CD4-positive, alpha-beta T cell treated with Interleukin-6 at 100 ng/mL for 8 hours (primary cell): ENCODE results near the gene INPP5A.
A peak's percentile ranks its signal among the peaks of the same experiment; 100 is the strongest.
"Not testable (repeated sequence)": the region's sequence is repeated elsewhere in the genome, so short reads cannot be mapped to it uniquely, and the experiment has no call there.

ENCODE experiments used
- DNase-seq: peaks from one replicate; pipeline ENCODE4 v3.0.0-alpha.2; 2020; ENCODE audit warnings: mixed read lengths, low spot score

INPP5A gene

DNA sequence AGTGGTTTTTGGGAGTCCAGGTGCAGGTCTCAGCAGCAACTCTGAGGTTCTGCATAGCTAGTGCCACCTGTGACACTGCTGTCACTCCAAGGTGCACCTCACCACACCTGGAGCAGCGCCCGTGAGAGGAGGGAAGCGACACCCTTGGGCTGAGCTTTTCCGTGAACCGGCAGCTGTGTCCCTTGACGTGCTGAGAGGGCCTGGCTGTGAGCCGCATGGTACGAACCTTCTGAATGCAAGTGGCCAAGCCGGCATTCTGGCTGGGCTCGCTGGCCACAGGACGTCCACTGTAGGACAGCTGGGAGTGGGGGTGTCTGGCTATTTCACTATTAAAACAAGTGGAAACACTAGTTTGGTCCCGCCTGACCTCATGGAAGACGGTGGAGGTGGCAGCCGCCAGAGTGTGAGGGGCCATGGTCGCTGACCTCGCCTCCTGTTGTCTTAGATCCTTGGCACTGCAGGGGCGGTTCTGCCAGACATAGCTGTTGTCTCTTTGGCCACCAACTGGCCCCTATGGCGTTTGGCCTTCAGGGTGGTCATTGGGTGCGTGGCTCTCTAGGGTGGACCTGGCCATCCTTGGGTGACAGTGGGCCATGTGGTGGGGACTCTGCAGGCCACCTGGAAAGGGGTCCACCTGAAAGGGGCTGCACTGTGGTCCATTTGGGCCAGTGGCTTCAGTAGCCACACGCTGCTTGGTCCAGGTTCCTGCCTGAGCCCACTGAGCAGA lies 12.9 kb downstream of the INPP5A start:
- DNase-seq: no peak

- peak; percentile 30 for DNase-seq
These were observed 13.7 kb downstream of the INPP5A start for GRCh38 chr10:132551093-132551807.

- no peak for DNase-seq
These were observed 14.2 kb downstream of the INPP5A start for GRCh38 chr10:132551808-132552130.

- not testable (repeated sequence) for DNase-seq
These were observed 15.0 kb downstream of the INPP5A start for GRCh38 chr10:132552635-132553034.

DNA sequence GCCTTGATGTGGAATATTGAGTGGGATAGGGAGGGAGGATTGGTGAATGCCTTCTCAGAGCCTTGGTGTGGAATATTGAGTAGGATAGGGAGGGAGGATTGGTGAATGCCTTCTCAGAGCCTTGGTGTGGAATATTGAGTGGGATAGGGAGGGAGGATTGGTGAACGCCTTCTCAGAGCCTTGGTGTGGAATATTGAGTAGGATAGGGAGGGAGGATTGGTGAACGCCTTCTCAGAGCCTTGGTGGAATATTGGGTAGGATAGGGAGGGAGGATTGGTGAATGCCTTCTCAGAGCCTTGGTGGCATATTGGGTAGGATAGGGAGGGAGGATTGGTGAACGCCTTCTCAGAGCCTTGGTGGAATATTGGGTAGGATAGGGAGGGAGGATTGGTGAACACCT lies 16.0 kb downstream of the INPP5A start:
- not testable (repeated sequence) for DNase-seq

GRCh38 chr10:132554053-132554990 lies 16.7 kb downstream of the INPP5A start:
- DNase-seq: no peak

DNA sequence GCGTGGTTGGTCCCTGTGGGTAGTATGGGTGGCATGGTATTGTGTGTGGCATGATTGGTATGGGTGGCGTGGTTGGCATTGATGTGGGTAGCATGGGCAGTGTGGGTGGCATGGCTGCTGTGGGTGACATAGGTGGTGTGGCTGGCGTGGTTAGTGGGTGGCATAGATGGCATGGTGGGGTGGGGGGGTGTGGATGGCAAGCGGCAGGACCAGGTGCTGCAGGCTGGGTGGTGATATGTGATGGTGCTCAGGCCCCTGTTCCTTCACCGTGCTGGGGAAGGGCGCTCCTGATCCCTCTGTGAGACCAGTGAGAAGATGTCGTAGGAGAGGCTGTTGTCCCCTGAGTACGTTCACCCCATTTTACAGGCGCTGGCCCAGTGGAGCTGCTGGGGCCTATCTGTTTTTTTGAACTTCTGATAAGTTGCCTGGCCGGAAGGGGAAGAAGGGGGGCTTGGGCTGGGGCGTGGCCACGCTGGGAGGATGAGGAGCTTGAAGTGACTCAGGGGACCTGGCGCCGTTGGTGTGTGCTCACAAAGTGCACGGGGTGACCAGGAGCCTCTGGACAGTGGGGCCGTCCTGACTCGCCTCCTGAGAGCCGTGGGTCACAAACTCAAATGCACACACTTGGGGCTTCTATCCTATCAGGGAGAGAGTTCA lies 17.5 kb downstream of the INPP5A start:
- DNase-seq: peak; percentile 51

- DNase-seq: no peak
These were observed 18.3 kb downstream of the INPP5A start for GRCh38 chr10:132555648-132556575.

DNA sequence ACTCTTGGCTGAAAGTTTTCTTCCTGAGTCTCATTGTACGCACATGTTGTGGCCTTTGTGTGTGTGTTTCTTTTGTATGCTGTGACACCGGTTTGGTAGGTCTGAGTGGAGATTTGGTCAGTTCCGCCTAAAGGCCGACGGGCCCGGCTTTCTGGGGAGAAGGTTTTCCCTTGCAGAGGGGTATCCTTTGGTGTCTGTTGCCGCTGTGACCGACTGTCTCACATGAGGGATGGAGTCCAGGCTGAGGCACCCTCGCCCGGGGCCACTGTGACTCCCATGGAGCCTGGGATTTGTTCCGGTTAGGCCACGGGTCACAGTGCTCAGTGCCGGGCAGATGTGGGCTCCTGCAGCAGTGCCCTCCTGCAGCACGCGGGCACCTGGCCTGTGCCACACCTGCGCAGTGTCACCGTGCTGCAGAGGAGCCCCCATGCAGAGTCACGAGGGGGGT lies 19.4 kb downstream of the INPP5A start:
- DNase-seq: no peak

DNA sequence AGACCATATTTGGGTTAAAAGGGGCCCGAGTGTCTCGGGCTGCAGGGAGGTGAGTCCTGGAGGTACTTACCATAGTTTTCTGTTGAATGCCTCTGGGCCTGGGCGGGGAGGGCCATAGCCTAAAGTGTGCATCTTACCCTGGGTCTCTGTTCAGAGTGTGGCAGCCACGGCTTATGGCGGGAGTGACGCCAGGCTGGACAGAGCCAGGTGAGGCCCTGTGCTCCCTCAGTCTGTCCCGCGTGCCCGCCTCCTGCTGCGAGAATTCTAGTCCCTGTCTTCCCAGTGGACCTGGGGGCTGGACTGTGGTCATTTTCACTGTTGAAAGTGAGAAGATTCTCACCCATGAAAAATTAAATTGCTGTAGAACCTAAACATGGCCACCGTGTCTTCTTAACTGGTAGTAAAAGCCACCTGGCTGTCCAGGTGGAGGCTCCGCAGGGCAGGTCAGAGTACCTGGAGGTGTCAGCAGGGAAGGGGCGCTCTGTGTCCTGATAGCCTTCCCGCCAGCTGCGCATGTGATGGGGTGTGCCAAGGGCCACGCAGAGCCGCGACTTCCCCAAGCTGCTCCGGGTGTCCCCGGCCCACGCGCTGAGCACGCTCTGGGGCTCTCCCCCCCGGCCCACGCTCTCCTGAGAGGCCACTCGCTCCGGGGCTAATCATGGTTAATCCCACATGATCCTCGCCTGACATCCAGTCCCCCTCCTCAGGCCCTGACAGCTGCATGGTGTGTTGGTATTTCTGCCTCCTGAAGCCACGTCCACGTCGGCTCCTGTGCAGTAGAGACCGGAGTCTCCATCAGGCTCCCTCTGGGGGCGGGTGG lies 20.3 kb downstream of the INPP5A start:
- DNase-seq: no peak

GRCh38 chr10:132558516-132559413 lies 21.2 kb downstream of the INPP5A start:
- DNase-seq: no peak

DNA sequence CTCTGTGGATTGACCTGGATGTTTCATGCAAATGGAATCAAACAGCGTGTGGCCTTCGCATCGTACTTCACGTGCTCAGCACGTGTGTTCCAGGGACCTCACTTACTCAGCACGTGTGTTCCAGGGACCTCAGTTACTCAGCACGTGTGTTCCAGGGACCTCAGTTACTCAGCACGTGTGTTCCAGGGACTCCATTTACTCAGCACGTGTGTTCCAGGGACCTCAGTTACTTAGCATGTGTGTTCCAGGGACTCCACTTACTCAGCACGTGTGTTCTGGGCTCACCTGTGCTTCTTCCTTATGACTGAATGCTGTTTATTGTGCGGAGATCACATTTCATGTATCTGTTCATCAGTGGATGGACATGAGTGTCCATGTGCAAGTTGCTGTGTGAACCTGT lies 22.0 kb downstream of the INPP5A start:
- no peak for DNase-seq

GRCh38 chr10:132560241-132560731 lies 22.7 kb downstream of the INPP5A start:
- DNase-seq: no peak

DNA sequence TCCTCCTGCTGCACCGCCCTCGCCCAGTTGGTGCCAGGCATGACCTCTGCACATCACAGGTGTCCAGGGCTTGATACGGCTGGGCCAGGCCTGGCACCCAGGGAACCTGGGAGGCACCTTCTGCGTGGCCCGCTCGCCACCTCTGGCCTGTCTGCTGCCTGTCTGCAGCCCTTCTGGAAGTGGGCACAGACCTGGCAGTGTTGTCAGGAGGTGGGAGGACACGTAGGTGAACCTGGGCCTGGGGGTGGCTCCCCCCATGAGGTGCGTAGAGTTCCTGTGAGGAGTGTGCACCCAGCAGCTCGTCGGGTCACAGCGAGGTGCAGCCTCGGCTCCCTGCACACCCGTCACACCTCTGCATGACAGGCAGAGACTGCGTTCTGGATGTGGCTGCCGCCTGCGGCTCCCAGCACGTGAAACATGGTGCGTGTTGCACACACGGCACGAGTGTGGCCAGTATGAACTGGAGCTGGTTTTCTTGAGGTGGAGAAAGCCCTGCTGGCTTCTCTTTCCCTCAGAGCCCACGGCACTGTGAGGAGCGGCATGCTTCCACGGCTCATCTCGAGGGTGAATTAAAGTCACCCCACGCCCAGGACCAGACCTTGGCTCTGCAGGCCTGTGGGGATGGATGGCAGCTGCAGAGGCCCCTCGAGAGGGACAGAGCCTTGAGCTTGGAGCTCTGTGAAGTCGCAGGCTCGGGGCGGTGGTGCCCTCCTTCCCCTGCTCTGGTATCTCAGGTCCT lies 24.8 kb downstream of the INPP5A start:
- no peak for DNase-seq

DNA sequence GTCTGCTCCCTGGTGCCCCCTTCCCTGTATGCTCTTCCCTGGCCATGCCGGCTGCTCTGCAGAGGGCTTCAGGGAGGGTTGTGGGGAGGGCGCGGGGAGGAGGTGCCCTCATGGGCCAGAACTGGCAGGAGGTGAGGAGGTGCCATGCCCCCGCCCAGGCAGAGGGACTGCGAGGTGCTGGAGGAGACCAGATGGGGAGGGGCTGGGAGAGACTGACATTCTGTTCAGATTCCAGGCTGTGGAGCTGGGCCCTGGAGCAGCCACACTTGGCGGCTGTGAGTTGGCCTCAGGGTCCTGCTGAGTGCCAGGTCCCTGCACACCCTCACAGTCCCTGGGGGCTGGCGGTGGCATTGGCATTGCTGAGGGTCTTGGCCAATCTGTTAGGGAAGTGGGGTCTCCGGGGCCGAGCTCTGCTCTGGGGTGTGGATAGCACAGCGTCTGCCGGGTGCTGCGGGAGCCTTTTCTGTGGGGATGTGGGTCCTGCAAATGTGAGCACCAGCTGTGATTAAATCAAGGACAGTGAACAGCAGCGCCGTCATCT lies 25.4 kb downstream of the INPP5A start:
- no peak for DNase-seq

GRCh38 chr10:132563485-132564248 lies 26.1 kb downstream of the INPP5A start:
- DNase-seq: no peak

- DNase-seq: no peak
These were observed 26.6 kb downstream of the INPP5A start for GRCh38 chr10:132564249-132564605.
